PC-3 (cell line): Measurements from ENCODE around the gene SLC24A3. TPM values are rescaled to one million over a fixed set of nuclear protein-coding genes. Genes with fewer than 3 reads are reported as not detected.

ENCODE experiments used
- ATAC-seq: fragments of 200-7000 bp; cut with Tn5 transposase; 2 replicates; pipeline ENCODE4 v1.9.1; 2020; ENCODE audit warnings: mild to moderate bottlenecking, moderate library complexity
- BruUV-seq: library from RNA; stranded (reverse); fragments of 400-500 nt; replicated peaks from 2 replicates; lab custom pipeline; 2021; lab: Mats Ljungman, UMichigan
- CTCF ChIA-PET: fragments of 300-600 bp; sonication (Branson Sonifier 250); formaldehyde crosslinking; loops from one replicate; lab custom pipeline; 2022; ENCODE audit warnings: antibody characterized with exemption; lab: Charles Lee
- POLR2A ChIA-PET: fragments of 300-600 bp; sonication (Branson Sonifier 250); formaldehyde crosslinking; loops from one replicate; lab custom pipeline; 2022; ENCODE audit warnings: antibody characterized with exemption; ENCODE audit not compliant: unreplicated experiment; lab: Charles Lee
- DNase-seq: peaks from one replicate; pipeline ENCODE4 v3.0.0-alpha.2; 2015
- H2AFZ ChIP-seq: fragments of 300-600 bp; sonication (generic); 2 replicates; pipeline ENCODE4 v1.6.0; 2016; ENCODE audit warnings: antibody characterized with exemption, low read length
- H3F3A ChIP-seq: fragments of 300-600 bp; sonication (generic); one replicate; pipeline ENCODE4 v1.6.0; 2017; ENCODE audit warnings: antibody characterized with exemption, low read length, control low read depth, mild to moderate bottlenecking; ENCODE audit not compliant: unreplicated experiment
- H3K27ac ChIP-seq: fragments of 300-600 bp; sonication (generic); 2 replicates; pipeline ENCODE4 v1.5.1; 2016; ENCODE audit warnings: mild to moderate bottlenecking, low read length
- H3K27me3 ChIP-seq: fragments of 300-600 bp; sonication (generic); 2 replicates; pipeline ENCODE4 v1.6.1; 2016; ENCODE audit warnings: low read length, mixed read lengths
- H3K36me3 ChIP-seq: fragments of 300-600 bp; sonication (generic); 2 replicates; pipeline ENCODE4 v1.6.1; 2016; ENCODE audit warnings: low read depth, mixed run types, low read length, mixed read lengths
- H3K4me1 ChIP-seq: fragments of 300-600 bp; sonication (generic); 2 replicates; pipeline ENCODE4 v1.5.1; 2016; ENCODE audit warnings: low read length; ENCODE audit not compliant: insufficient read depth
- H3K4me2 ChIP-seq: fragments of 300-600 bp; sonication (generic); 2 replicates; pipeline ENCODE4 v1.6.0; 2016; ENCODE audit warnings: low read length
- H3K4me3 ChIP-seq: fragments of 300-600 bp; sonication (generic); 2 replicates; pipeline ENCODE4 v1.5.1; 2016; ENCODE audit warnings: mild to moderate bottlenecking, low read length, mixed read lengths
- H3K79me2 ChIP-seq: fragments of 300-600 bp; sonication (generic); 2 replicates; pipeline ENCODE4 v1.6.1; 2017; ENCODE audit warnings: low read length, mixed read lengths
- H3K9ac ChIP-seq: fragments of 300-600 bp; sonication (generic); 2 replicates; pipeline ENCODE4 v1.6.0; 2016; ENCODE audit warnings: mild to moderate bottlenecking, low read length
- H3K9me2 ChIP-seq: fragments of 300-600 bp; sonication (generic); replicated peaks from 2 replicates; pipeline ENCODE4 v1.6.1; 2016; ENCODE audit warnings: mixed run types, low read length, mixed read lengths
- H3K9me3 ChIP-seq: fragments of 300-600 bp; sonication (generic); 2 replicates; pipeline ENCODE4 v1.6.1; 2016; ENCODE audit warnings: low read length, mixed read lengths
- H4K20me1 ChIP-seq: fragments of 300-600 bp; sonication (generic); 2 replicates; pipeline ENCODE4 v1.6.1; 2016; ENCODE audit warnings: low read length, mixed read lengths
- CTCF ChIP-seq: fragments of 300-600 bp; sonication (generic); conservative IDR thresholded peaks from 2 replicates; pipeline ENCODE4 v1.5.1; 2017; ENCODE audit warnings: antibody characterized with exemption, low read depth, mild to moderate bottlenecking, low read length
- EZH2 ChIP-seq: fragments of 300-600 bp; sonication (generic); IDR thresholded peaks from one replicate; pipeline ENCODE4 v1.6.1; 2017; ENCODE audit warnings: antibody characterized with exemption, mild to moderate bottlenecking, low read length; ENCODE audit not compliant: unreplicated experiment
- EZH2phosphoT487 ChIP-seq: fragments of 300-600 bp; sonication (generic); IDR thresholded peaks from 2 replicates; pipeline ENCODE4 v1.6.1; 2018; ENCODE audit warnings: mild to moderate bottlenecking, antibody characterized with exemption, low read length, borderline replicate concordance
- intact Hi-C: fragments of 100-400 bp; cut with micrococcal nuclease; formaldehyde crosslinking; loops from 2 replicates; pipeline ENCODE4 v1.9.0; 2023
- total RNA-seq: library from RNA; depleted of rRNA; stranded (reverse); fragments of >200 nt; gene quantifications from 2 replicates; pipeline ENCODE4 v1.2.3, GENCODE V29; 2014

Gene SLC24A3
- total RNA-seq, 1 experiment from 2014 or later, result 0.11 TPM

GRCh38 chr20:19211661-19212468, 577 bp upstream of the SLC24A3 start:
- H3K27me3 ChIP-seq, result peaks cover 80% of the 10 kb centered on the region
- POLR2A ChIA-PET, result no interaction called here
- no peaks in the 10 kb centered on the region for H3K36me3 ChIP-seq
- no TSS peak for BruUV-seq
- no peak overlapping the region for H3K4me3 ChIP-seq
- ATAC-seq (no peak), DNase-seq (no peak)
- H3K9me2 ChIP-seq, result no peaks in the 10 kb centered on the region
- H3K27ac ChIP-seq, result no peak overlapping the region
- H3K9me3 ChIP-seq, result no peaks in the 10 kb centered on the region
- no peak overlapping the region for H2AFZ ChIP-seq
- H3K4me2 ChIP-seq, result no peak overlapping the region
- H3K79me2 ChIP-seq, result no peaks in the 10 kb centered on the region
- TF ChIP-seq EZH2 (peak; percentile 81), CTCF (no peak), EZH2phosphoT487 (peak; percentile 53; the same call in 1 of the 2 replicates)
- H3F3A ChIP-seq, result no peaks in the 10 kb centered on the region
- CTCF ChIA-PET, result no interaction called here
- intact Hi-C loops, result no loop called here
- H3K9ac ChIP-seq, result no peak overlapping the region
- H4K20me1 ChIP-seq, result no peaks in the 10 kb centered on the region
- H3K4me1 ChIP-seq, result no peaks in the 10 kb centered on the region

GRCh38 chr20:19212821-19213502, 520 bp downstream of the SLC24A3 start:
- POLR2A ChIA-PET, result no interaction called here
- Histone ChIP-seq H3K9me2 (no peaks in the 10 kb centered on the region), H3K79me2 (no peaks in the 10 kb centered on the region), H4K20me1 (no peaks in the 10 kb centered on the region), H3K9ac (no peak overlapping the region), H3K27ac (no peak overlapping the region), H3K4me1 (no peaks in the 10 kb centered on the region), H3K36me3 (no peaks in the 10 kb centered on the region), H3K4me3 (no peak overlapping the region), H3F3A (no peaks in the 10 kb centered on the region), H3K9me3 (no peaks in the 10 kb centered on the region), H3K4me2 (no peak overlapping the region), H3K27me3 (peaks cover 86% of the 10 kb centered on the region), H2AFZ (no peak overlapping the region)
- peak; percentile 48; the same call in 1 of the 2 replicates for ATAC-seq
- TF ChIP-seq EZH2phosphoT487, result no peak
- TF ChIP-seq EZH2, result peak; percentile 60
- no peak for TF ChIP-seq CTCF
- CTCF ChIA-PET, result no interaction called here
- intact Hi-C loops, result no loop called here
- DNase-seq, result peak; percentile 7
- BruUV-seq, result no TSS peak
